SW 1271 (cell line): Measurements from ENCODE around the gene EPS8.
"Not testable (repeated sequence)": the region's sequence is repeated elsewhere in the genome, so short reads cannot be mapped to it uniquely, and the experiment has no call there.

Experiments
- DNase-seq, 2 experiments: peaks; one replicate each; lab custom pipeline; 2025; lab: John Stamatoyannopoulos, UW

EPS8 gene

DNA sequence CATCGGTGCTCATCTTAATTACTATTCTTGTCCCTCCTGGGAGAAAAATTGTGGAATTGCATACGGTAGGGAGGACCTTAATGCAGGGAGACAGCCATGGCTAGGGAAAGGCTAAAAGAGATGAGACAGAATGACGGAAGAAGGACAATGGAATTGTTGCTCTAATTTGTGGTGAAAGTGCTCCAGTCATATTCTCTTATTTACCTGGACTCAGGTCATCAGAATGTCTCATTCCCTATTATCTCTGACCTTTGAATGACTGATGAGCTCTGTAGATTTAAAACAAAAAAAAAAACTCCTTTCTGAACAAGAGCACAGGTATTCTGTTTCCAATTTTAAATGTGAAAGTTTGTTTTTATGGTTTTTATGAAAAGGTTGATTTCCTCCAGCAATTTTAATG lies 8.6 kb upstream of the EPS8 start:
- no peak for DNase-seq

DNA sequence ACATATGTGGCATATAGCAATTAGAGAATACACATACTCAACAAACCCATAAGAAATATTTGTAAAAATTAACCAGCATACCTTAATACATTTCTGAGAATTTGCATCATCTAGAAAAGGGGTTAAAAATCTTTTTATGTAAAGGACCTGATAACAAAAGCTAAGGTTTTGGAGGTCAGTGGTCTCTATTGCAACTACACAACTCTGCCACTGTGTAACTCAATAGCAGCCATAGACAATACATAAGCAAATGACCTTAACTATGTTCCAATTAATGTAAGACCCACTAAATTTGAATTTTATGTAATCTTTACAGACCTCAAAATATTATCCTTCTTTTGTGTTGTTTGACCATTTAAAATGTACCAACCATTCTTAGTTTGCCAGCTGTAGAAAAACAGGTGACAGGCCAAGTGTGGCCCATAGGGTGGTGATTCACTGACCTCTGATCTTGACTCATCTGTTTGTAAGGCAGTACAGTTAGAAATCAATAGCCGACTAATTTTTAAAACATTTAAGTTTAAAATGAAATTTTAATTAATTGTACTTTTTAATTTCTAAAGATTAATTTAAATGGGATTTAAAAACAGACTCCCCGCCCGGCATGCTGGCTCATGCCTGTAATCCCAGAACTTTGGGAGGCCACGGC lies 7.4 kb upstream of the EPS8 start:
- DNase-seq, result peak; percentile 44 to 76

DNA sequence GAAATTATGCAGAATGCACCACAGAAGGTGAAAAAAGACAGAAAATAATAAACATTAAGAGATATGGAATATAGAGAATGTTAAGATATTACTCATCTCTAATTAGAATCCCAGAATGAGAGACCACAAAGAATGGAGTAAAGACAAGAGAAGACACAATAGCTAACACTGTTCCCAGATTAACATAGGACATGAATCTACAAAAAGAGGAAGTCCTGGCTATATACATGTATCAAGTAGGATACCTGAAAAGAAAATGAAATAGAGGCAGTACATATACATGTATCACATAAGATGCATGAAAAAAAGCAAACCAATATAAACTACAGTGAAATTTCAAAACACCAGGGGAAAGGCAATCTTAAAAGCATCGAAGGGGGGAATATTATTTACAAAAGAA lies 5.6 kb upstream of the EPS8 start:
- no peak for DNase-seq

DNA sequence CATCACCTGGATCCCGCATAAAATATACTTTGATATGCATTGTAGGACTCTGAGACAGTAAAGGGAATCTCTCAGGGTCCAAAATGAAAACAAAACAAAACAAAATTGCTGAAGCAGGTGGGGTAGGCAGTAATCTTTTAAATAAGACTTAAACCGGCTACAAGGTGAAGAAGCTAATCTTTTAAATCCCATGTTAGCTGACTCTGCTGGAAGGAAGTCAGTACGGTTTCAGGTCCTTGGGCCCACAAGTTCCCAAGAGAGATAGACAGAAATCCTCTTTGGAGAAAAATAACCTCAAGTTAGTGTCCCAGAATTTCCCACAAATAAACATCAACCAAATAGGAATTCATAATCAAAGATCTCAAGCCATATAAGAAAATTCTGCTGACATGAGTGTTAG lies 5.0 kb upstream of the EPS8 start:
- DNase-seq, result no peak

DNA sequence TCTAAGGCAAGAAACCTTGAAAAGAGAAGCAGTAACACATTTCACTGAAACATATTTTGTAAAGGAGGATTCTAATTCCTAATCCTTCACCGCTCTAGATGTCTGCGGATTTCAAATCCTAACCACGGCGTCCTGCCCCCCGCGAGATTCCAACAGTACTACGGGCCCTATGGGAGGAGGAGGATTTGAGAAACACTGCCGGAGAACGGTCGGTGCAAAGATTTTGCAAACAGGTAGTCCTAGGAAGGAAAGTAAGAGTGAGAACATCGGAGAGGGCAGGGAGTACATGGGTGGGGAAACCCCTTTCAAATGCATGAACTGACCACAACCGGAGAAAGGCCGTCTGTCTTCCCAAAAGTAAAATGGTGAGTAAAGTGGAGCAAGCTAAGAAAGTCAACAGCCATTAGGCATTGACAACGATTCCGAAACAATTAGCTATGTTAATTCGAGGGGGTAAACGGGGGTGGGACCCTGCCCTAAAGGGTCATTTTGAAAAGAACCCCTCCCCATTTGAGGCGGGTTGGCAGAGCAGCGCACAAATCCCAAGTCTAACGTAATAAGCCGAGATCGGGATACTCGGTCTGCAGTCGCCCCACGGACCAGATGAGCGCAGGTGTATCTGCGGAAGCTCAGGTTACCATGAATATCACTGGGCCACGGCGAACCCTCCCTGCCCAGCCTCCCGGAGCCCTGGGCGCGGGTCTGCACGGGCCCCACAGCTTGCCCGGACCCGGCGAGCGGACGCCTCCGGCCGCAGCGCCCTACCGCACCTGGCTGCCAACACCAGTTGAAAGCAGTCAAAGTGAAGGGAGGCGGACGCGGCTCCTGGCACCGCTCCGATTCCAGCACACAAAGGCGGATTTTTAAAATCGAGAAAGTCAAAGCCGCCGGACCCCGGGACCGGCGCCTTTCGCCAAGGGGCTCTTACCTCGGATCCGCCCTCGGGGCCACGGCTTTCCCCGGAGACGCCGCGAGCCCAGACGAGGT lies 662 bp downstream of the EPS8 start:
- no peak for DNase-seq

DNA sequence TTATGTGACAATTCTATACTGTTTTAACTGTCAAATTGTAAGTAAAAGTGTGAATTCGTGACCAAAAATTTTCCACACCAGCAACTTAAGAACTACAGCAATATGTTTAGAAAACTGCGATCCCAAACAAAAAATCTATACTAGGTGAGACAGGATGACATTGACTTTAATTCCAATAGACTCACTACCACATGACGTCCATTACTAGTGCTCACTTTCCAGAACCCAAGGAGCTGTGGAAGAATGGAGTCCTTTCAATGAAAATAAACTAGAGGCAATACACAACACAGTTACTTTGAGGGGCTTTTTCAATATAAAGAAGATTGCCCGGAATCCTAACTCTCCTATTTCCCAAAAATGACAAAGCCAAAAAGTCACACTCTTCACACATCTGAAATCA lies 1.4 kb downstream of the EPS8 start:
- no peak for DNase-seq

DNA sequence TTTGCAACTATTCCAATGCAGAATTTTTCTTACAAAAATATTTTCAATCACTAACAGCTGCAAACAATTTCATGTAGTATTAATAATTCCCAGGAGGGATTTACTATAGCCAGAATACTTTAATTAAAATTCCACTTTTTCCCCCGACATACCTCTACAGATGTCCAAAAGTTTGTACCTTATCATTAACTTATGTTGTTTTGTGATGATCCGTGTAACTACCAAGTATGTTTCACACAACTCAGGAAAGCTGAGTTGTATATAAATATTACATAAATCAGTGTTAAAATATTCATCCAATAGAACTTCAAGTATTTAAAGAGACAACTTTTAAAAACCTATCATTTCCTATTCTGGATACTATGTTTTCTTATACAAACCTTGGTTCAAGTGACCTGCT lies 2.4 kb downstream of the EPS8 start:
- no peak for DNase-seq

DNA sequence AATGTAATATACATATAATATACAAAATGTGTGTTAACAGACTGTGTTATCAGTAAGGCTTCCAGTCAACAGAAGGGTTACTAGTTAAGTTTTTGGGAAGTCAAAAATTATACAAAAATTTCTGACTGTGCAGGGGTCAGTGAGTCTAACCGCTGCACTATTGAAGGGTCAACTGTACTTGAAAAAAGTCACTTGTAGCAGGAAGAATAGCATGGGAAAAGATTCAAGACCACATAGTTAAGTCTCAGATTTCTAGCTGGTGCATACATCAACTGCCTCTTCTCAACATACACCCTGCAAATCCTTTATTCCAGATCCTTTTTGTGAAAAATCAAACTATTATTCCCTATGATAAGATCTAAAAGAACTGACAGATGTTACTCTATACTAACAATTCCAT lies 5.9 kb downstream of the EPS8 start:
- DNase-seq, result no peak

DNA sequence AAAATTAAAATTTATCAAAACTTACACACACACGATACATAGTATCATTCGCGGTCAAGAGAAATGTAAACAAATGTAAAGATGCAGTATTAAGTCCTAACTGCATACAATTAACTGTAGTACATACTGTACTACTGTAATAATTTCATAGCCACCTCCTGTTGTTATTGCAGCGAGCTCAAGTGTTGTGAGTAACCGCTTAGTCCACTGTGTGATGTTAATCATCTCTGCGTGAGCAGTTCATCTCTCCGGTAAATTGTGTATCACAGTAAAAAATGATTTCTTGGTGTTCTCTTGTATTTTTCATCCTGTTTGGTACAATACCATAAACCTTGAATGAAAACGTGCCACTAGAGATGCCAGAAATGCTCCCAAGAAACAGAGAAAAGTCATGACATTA lies 6.5 kb downstream of the EPS8 start:
- no peak for DNase-seq

DNA sequence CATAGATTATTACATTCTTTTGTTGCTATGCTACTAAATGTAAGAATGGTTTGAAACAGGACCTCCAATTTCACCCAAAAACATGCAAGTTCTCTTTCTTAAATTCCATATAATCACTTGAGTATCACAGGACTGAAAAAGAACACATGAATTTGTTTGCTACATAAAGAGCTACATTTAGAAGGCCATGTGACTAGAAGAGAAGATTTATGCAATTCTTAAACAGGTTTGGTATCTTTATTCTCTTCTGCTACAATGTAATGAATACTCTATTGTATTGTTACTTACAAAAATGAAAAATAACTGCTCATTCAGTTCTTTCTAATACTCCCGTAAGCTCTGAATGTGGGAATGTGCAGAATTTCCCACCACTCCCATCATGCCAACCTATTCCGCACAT lies 9.3 kb downstream of the EPS8 start:
- DNase-seq, result no peak

DNA sequence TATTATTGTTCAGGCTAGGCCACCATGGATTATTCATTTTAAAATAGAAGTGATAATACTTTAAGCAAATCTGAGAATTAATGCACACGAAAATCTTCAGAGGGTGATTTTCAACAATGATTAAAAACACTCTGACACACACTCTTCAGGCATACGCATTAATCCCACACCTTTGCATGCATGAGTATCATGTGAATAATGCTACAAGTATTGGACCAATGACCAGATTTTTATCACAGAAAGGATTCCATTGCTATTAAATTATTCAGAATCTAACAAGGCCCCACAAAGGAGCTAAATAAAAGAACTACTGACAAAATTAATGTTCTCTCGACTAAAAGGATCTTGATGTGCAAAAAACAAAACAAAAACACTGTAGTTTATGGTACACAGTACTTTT lies 11.1 kb downstream of the EPS8 start:
- no peak for DNase-seq

DNA sequence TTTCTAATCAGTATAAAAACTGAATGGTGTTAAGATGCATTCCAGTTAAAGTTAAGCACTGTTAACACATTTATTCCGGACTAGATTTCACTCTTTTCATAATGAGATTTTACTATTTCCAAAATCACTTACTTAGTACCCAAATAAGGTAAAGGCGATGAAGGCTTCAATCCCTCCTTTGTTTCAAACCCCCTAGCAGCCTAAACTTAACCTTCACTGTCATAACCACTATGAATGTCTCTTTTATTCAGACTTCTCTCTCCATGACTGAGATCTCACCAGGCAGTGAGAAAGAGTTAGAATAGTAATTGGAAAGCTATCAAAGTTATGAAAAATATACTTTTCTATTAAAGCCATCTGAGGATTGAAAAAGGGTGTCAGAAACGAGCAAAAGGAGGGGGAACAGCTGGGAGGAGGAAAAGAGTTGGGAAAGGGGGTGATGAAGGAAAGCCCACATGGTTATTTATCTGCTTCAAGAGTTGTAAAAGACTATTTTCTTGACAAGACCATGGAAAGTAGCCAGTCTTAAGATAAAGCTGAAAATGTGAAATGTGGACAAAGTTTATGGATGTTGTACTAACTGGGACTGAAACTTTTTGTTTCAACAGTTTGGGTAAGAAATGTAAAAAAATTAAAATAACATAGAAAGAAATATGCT lies 11.7 kb downstream of the EPS8 start:
- no peak for DNase-seq

DNA sequence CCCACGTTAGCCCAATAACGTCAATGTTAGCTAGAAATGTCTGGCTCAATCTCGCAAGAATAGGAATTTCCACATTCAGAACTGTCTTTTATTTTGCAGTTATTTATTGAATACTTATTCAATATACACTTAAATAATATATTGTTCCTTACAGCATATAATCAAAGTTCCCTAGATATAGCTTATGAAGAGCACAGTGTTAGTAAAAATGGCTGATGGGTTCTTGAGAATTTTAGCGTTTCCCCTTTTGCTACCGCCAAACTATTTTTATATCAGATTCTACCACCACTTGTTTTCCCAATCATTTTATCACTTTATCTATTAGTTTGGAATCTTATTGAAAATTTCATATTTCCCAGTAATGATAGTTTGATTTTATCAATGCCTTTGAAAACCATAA lies 12.7 kb downstream of the EPS8 start:
- DNase-seq, result no peak

DNA sequence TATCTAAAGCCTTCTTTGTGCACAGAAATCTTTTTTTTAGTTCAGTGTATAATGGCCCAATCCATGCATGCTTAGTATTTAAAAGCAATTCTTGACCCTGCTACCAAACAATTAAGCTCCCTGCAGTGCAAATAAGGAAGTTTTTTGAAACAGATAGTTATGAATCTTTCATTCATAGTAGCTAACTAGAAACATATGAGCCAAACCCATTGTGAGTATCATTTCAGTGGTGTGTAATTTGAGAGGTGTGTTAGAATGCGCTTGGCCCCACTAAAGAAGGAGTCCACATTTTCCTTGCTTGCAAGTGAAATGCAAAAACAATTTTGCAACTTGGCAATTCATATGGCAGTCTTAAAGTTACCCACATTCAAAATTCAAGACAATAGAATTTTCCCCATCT lies 14.4 kb downstream of the EPS8 start:
- no peak for DNase-seq

DNA sequence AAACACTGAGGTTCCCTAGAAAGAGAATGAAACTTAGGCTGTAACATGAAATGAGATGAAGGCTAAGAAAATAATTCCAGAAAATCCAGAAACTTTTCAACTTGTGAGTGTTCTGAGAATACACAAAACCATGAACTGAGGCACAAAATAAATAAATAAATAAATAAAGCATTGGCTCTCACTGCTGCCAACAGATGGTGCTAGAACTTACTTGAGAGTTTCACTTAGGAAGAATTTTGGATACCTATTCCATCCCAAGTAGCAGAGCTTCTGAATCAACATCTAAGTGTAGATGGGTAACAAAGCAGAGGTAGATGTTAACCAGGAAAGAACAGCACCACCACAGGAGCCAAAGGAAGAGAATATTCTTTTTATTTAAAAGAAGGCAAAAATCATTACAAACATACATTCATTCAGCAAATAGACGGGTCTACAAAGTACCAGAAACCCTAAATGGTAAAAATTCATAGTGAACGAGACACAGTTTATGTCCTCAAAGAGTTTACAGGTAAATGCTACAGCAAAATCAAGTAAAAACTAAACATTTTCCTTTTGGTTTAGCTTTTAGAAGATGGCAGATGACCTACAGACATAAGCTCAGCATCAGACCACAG lies 16.7 kb downstream of the EPS8 start:
- peak in 1 of 2 experiments; percentile 45 for DNase-seq

DNA sequence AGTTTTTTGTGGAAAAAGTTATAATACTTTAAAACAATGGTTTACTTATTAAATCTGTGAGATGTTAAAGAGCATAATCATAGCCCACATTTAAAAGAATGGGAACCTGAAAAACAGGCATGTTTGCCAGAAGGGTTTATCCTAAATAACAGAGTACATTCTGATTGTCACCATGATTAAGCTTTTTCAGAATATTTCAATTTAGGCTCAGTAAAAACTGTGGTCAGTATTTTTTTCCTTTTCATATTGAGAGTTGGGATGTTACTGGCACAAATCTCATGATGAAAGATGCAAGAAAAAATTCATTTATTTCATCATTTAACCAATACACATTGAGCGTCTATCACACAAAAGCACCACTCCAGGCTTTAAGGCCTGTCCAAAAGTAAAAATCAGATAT lies 18.6 kb downstream of the EPS8 start:
- no peak for DNase-seq

DNA sequence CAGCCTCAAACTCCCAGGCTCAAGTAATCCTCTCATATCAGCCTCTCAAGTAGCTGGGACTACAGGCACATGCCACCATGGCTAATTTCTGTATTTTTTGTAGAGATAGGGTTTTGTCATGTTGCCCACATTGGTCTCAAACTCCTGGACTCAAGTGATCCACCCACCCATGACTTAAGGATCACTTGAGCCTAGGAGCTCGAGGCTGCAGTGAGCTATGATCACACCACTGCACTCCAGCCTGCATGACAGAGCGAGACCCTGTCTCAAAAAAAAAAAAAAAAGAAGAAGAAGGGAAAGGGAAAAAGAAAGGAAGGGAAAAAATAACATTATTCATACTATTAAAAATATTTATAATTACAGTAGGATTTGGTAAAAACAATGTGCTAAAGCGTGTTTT lies 19.2 kb downstream of the EPS8 start:
- DNase-seq, result no peak

DNA sequence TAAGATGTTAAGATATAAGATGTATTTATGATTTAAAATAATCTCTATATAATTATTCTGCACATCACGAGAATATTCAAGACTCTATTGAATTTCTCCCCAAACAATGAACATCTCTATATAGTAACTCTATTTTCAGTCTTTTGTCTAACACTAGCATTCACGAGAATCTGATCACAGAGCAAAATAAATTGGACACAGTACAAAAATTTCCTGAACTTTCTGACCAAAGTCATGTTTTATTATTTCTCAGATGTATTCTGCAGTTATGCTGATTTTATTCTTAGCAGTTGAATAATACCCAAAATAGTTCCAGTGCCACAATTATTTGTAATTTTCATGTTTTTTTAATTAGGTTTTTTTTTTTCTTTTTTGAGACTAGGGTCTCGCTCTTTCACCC lies 19.6 kb downstream of the EPS8 start:
- no peak for DNase-seq

DNA sequence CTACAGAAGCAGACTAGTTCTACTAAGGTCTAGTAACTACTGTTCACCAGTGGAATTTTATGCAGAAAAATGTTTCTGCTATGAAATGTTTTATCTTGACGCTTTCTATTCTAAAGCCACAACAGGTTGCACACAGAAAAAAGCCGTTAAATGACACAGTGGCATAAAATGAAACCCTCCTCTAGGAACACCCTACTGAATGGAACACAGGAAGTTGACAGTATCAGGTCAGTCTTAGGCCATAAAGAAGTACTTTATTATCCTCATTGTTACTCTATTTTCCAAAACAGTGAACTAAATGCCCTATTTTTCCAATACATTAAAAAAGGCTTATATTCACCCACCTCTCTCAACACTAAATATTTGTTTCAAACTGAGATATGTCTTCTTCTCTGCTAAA lies 21.9 kb downstream of the EPS8 start:
- no peak for DNase-seq

DNA sequence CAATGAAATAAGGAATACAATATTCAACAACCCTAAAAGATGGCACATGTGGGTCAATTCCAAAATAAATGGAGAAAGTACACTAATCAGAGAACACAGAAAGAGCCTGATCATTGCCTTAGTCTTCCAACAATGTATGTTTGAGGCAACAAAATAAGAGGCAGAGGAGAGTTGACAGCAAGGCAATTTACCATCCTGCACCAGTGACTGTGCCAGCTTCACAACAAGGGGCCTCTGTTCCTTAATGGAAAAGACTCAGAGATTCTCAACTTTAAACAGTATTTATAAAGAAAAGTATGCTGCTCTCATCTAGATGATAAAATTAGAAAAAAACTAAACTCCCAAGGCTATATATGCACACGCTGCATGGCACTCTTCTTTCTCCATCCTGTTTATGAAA lies 25.9 kb downstream of the EPS8 start:
- DNase-seq, result no peak

DNA sequence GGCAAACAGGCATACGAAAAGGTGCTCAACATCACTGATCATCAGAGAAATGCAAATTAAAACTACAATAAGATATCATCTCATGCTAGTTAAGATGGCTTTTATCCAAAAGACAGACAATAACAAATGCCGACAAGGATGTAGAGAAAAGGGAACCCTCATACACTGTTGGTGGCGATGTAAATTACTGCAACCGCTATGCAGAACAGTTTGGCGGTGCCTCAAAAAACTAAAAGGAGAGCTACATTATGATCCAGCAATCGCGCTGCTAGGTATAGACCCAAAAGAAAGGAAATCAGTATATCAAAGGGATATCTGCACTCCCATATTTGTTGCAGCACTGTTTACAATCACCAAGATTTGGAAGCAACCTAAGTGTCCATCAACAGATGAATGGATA lies 27.0 kb downstream of the EPS8 start:
- DNase-seq, result not testable (repeated sequence)

DNA sequence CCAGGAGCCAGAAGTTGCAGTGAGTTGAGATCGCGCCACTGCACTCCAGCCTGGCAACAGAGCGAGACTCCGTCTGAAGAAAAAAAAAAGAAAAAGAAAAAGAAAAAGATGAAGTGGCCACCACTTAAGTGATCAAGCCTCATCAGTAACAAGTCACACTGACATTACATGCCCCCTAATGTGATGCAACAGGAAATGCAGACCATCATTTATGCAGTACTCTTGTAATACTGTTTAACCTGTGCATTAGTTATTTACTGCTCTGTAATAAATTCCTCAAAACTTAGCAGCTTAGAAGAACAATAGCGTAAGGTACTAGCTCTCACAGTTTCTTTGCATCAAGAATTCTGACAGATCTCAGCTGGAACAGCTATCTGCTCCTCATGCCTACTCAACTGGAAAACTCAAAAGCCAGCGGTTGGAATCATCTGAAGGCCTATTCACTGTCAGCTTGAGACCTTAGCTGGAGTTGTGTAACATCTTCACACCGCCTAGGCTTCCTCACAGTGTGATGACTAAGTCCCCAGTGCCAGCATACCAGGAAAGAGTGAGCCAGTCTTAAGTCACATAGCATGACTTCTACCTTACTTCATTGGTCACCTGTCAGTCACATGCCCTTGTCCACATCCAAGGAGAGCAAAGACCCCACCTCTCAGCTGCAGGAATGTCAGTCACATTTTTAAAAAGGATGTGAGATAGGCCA lies 31.5 kb downstream of the EPS8 start:
- peak; percentile 55 to 88 for DNase-seq
